GM12801 (cell line): ENCODE data around the gene STEAP1.
"Not testable (repeated sequence)": the region's sequence is repeated elsewhere in the genome, so short reads cannot be mapped to it uniquely, and the experiment has no call there.

Experiments used
- CTCF ChIP-seq: IDR thresholded peaks from one replicate; pipeline ENCODE4 v1.5.1; 2011; ENCODE audit warnings: control low read depth; ENCODE audit not compliant: insufficient read length; ENCODE audit errors: extremely low read depth

Gene STEAP1

GRCh38 chr7:90153943-90154771 is at the start of gene STEAP1:
STEAP1 (plus strand) TSS chr7:90154469; CDS start chr7:90159789, 5,320 bp downstream.
- not testable (repeated sequence) for TF ChIP-seq CTCF

- no peak for TF ChIP-seq CTCF
Measured at GRCh38 chr7:90119178-90119971, 34.9 kb upstream of the STEAP1 start.

- no peak for TF ChIP-seq CTCF
Measured at GRCh38 chr7:90155206-90155605, 937 bp downstream of the STEAP1 start.

GRCh38 chr7:90163534-90163933 is 9.3 kb downstream of the STEAP1 start:
- TF ChIP-seq CTCF, result no peak

GRCh38 chr7:90165724-90166123 is 11.5 kb downstream of the STEAP1 start:
- no peak for TF ChIP-seq CTCF

- TF ChIP-seq CTCF, result no peak
Measured at GRCh38 chr7:90166153-90166552, 11.9 kb downstream of the STEAP1 start.

- TF ChIP-seq CTCF, result no peak
Measured at GRCh38 chr7:90167361-90167760, 13.1 kb downstream of the STEAP1 start.
